Activated CD4-positive, alpha-beta T cell treated with anti-CD3 and anti-CD28 coated beads for 36 hours (primary cell): ENCODE data around the gene MAD2L2. TPM values are rescaled to one million over a fixed set of nuclear protein-coding genes. Genes with fewer than 3 reads are reported as not detected.

Experiments
- ATAC-seq: fragments of 200-7000 bp; cut with Tn5 transposase; one replicate; pipeline ENCODE4 v1.10.0; 2021; ENCODE audit warnings: mild to moderate bottlenecking, moderate library complexity
- CTCF ChIA-PET: fragments of 350-600 bp; sonication (Branson Sonifier 250); formaldehyde crosslinking; loops from one replicate; lab custom pipeline; 2021; ENCODE audit warnings: antibody characterized with exemption; lab: Charles Lee
- POLR2A ChIA-PET: fragments of 350-600 bp; sonication (Branson Sonifier 250); formaldehyde crosslinking; loops from one replicate; lab custom pipeline; 2021; ENCODE audit warnings: antibody characterized with exemption, inconsistent platforms; lab: Charles Lee
- DNase-seq: peaks from one replicate; pipeline ENCODE4 v3.0.0-alpha.2; 2020
- H3K27ac Mint-ChIP-seq: one replicate; pipeline ENCODE4 v1.8.0; 2021; ENCODE audit warnings: mixed read lengths
- H3K27me3 Mint-ChIP-seq: one replicate; pipeline ENCODE4 v1.8.0; 2021; ENCODE audit warnings: mixed read lengths
- H3K36me3 Mint-ChIP-seq: one replicate; pipeline ENCODE4 v1.8.0; 2021; ENCODE audit warnings: low read depth, mixed read lengths
- H3K4me1 Mint-ChIP-seq: one replicate; pipeline ENCODE4 v1.8.0; 2021; ENCODE audit warnings: mixed read lengths
- H3K4me3 Mint-ChIP-seq: one replicate; pipeline ENCODE4 v1.8.0; 2021; ENCODE audit warnings: mild to moderate bottlenecking, moderate library complexity, mixed read lengths
- H3K9me3 Mint-ChIP-seq: one replicate; pipeline ENCODE4 v1.8.0; 2021; ENCODE audit warnings: low read depth, mixed read lengths
- intact Hi-C, 2 experiments: fragments of 100-400 bp; cut with DNase I in 1 of 2; cut with micrococcal nuclease in 1 of 2; formaldehyde crosslinking; loops; one replicate each; pipeline versions ENCODE4 v1.14.2 to v1.15.1; 2022 to 2024; cut with DNase I, micrococcal nuclease
- total RNA-seq, 2 experiments: library from RNA; stranded (reverse); gene quantifications; one replicate each; pipeline ENCODE4 v1.2.3, GENCODE V29; 2021

Gene MAD2L2
- total RNA-seq, 2 experiments from 2014 or later: 70.4 to 71.5 TPM

DNA sequence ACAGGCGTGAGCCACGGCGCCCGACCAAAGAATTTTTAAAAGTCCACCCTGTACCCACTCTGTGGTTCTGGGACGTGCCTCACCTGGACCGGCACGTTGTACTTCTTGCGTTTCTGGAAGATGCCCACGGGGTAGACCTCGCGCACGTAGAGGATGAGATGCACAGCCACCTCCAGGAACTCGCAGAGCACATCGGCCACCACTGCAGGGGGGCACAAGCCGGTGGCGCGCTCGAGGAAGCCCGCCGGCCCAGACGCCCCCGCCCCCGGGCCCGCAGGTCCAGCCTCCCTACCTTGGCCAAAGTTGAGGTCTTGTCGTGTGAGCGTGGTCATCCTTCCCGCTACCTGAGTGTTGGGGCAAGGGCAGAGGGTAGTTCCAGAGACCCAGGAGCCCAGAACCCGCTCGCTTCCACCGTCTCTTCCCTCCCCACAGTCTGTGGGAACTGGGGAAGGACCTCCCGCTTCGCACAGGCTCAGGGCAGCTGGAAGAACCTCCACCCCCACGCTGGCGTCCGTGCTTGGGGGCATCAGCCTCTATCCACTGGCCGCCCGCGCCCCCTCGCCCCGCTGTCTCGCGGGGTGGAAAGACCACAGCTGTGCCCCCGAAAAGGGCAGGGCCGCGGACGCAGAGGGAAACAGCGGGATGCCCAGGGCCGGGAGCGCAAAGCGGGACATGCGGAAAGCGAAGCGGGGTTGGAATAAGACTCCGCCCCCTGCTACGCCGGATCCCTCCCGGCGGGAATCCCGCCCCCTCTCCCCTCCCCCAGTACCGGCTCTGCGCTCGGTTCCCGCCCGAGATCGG, 478 bp downstream of the MAD2L2 start:
- Mint-ChIP-seq H3K9me3 (no peaks in the 10 kb centered on the region), H3K4me3 (peak overlapping the region; percentile 83), H3K27me3 (no peaks in the 10 kb centered on the region), H3K4me1 (peaks cover 9% of the 10 kb centered on the region), H3K36me3 (peaks cover 8% of the 10 kb centered on the region), H3K27ac (peak overlapping the region; percentile 58)
- POLR2A ChIA-PET: interaction anchor here (1.5 to 1.9 kb wide), 2 partner anchors 39 to 228 kb away, joined by 4 to 10 read pairs; no protein-coding TSS in a partner anchor
- ATAC-seq (peak; percentile 8), DNase-seq (no peak)
- intact Hi-C loops: loop anchor here (1.0 to 5.0 kb wide), 15 partner anchors 16 to 1768 kb away; partner anchors contain the start of genes FBXO6 (in 2 of the 2), AGTRAP (in 1 of the 2), CLCN6 (in 1 of the 2) and CTNNBIP1 (in 1 of the 2)
- CTCF ChIA-PET: interaction anchor here (2.8 kb wide), 1 partner anchor 39 kb away, joined by 12 read pairs; no protein-coding TSS in a partner anchor

DNA sequence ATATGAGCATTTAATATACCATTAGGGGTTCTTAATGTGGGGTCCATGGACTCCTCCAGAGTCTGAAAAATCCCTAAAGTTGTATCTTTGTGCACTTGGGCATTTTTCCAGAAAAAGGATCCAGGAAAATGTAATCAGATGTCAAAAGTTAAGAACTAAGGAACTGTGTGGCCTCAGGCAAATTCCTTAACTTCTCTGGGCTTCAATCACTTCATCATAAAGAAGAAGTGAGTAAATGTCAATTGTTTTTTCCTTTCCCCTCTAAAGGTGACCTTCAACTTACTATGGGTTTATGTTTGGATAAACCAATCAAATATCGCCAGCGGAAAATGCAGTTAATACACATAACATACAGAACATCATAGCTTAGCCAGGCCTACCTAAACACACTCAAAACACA, 2.5 kb downstream of the MAD2L2 start:
- H3K4me3 Mint-ChIP-seq: no peak overlapping the region
- no peaks in the 10 kb centered on the region for H3K9me3 Mint-ChIP-seq
- POLR2A ChIA-PET: interaction anchor here (0.9 kb wide), 1 partner anchor 405 kb away, joined by 6 read pairs; the partner anchor contains the start of gene UBIAD1
- ATAC-seq (no peak), DNase-seq (no peak)
- H3K27me3 Mint-ChIP-seq: no peaks in the 10 kb centered on the region
- H3K27ac Mint-ChIP-seq: no peak overlapping the region
- CTCF ChIA-PET: interaction anchor here (0.5 kb wide), 1 partner anchor 39 kb away, joined by 3 read pairs; no protein-coding TSS in a partner anchor
- peaks cover 19% of the 10 kb centered on the region for H3K36me3 Mint-ChIP-seq
- peaks cover 9% of the 10 kb centered on the region for H3K4me1 Mint-ChIP-seq
- intact Hi-C loops: no loop called here

DNA sequence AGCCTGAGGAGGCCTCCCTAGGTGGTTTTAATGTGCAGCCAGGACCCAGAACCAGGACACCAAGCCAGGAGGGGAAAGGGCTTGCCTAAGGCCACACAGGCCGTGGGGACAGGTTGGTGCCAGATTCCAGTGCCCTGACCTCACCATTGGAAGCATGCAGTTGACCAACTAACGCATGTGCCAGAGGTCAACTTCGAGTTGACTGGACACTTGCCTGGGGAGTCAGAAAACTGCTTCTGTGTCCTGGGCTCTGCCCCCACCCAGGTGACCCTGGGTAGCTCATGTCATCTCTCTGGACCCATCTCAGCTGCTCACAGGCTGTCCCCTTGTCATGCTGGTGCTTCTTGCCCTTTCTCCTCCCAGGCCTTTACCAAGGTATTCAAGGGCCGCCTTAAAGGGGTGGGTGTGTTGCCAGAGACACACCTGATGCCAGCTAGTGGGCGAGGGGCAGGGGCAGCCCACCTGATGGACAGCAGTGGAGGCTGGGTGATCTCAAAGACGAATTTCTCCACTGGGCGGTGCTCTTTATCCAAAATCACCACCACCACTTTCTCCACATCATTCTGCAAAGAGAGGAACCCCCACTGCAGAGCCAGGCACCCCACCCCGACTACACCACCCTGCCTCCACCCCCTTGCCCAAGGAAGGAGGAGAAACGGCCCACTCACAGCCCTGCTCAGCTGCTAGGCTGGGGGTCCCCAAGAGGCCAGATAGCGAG, 4.4 kb downstream of the MAD2L2 start:
- POLR2A ChIA-PET: interaction anchor here (0.7 kb wide), 1 partner anchor 19 kb away, joined by 4 read pairs; no protein-coding TSS in a partner anchor
- CTCF ChIA-PET: interaction anchor here (1.0 kb wide), 2 partner anchors 17 to 31 kb away, joined by 3 to 4 read pairs; no protein-coding TSS in a partner anchor
- intact Hi-C loops: no loop called here

DNA sequence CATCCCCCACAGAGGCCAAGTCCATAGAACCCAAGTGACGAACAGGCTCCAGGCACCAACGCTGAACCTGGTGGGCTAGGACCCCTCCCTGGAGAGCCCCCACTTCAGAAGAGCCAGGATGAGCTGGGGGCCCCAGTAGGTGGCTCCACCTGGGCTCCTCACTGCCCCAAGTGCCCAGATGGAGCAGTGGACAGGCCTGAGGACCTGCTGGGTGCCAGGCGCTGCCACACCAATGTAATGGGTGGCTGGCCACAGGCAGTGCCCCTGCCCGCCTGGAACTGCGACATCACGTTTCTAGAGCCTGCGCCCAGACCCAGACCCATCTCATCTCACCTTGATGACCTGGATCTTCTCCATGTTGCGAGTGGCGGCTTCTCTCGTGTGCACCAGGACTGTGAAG, 5.6 kb downstream of the MAD2L2 start:
- CTCF ChIA-PET: no interaction called here
- no peaks in the 10 kb centered on the region for H3K9me3 Mint-ChIP-seq
- peaks cover 4% of the 10 kb centered on the region for H3K4me1 Mint-ChIP-seq
- H3K27me3 Mint-ChIP-seq: no peaks in the 10 kb centered on the region
- peaks cover 25% of the 10 kb centered on the region for H3K36me3 Mint-ChIP-seq
- DNase-seq: no peak
- POLR2A ChIA-PET: no interaction called here
- no peak overlapping the region for H3K27ac Mint-ChIP-seq
- intact Hi-C loops: no loop called here
- H3K4me3 Mint-ChIP-seq: no peak overlapping the region
- no peak for ATAC-seq

More for the DNA sequence above, 4.4 kb downstream of the MAD2L2 start:
- H3K4me1 Mint-ChIP-seq: peaks cover 5% of the 10 kb centered on the region
- H3K36me3 Mint-ChIP-seq: peaks cover 22% of the 10 kb centered on the region
- no peaks in the 10 kb centered on the region for H3K9me3 Mint-ChIP-seq
- no peak overlapping the region for H3K27ac Mint-ChIP-seq
- H3K4me3 Mint-ChIP-seq: no peak overlapping the region
- ATAC-seq (no peak), DNase-seq (no peak)
- no peaks in the 10 kb centered on the region for H3K27me3 Mint-ChIP-seq

DNA sequence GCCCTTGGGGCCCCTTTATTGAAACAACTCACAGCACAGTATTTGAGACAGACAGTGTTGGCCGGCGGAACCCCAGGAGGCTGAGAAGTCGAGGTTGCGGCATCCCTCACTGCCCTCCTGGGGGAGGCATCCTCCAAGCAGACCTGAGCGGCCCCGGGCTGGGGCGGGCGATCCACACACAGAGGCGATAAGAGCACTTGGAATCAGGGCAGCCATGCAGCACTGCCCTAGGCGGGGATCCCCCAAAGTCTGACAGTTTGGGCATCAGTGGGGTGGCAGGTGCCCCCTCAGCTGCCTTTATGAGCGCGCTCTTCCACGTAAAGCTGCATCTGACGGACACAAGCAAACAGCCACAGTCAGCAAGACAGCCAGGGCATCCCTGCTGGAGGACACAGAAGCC, 6.5 kb downstream of the MAD2L2 start:
- DNase-seq (no peak), ATAC-seq (no peak)
- no peak overlapping the region for H3K27ac Mint-ChIP-seq
- ChIA-PET CTCF (no interaction called here), POLR2A (no interaction called here)
- peaks cover 23% of the 10 kb centered on the region for H3K36me3 Mint-ChIP-seq
- H3K4me3 Mint-ChIP-seq: no peak overlapping the region
- intact Hi-C loops: no loop called here
- H3K27me3 Mint-ChIP-seq: no peaks in the 10 kb centered on the region
- peaks cover 1% of the 10 kb centered on the region for H3K4me1 Mint-ChIP-seq
- no peaks in the 10 kb centered on the region for H3K9me3 Mint-ChIP-seq

DNA sequence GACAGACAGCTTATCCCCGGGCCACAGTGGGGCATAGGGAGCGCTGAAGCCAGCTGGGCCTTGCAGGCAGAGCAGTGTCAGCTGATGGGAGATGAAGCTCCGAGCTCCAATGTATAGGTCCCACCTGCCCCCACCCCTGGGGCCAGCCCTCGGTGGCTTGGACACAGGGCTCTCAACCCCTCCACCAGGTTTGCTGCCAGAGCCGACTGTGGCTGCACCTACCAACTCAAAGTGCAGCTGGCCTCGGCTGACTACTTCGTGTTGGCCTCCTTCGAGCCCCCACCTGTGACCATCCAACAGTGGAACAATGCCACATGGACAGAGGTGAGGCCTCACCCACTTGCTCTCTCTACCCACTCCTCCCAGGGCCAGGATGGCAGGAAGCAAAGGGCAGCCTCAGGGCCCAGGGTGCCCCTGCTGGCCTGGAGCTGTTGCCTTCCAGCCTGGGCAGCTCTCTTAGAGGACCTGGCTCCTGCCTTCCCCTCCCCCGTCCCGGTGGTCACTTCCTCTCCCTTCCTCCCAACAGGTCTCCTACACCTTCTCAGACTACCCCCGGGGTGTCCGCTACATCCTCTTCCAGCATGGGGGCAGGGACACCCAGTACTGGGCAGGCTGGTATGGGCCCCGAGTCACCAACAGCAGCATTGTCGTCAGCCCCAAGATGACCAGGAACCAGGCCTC, 7.7 kb downstream of the MAD2L2 start:
- Mint-ChIP-seq H3K4me3 (no peak overlapping the region), H3K27ac (no peak overlapping the region), H3K36me3 (peaks cover 23% of the 10 kb centered on the region), H3K27me3 (no peaks in the 10 kb centered on the region), H3K9me3 (no peaks in the 10 kb centered on the region), H3K4me1 (no peaks in the 10 kb centered on the region)
- no peak for DNase-seq
- ATAC-seq: no peak
- intact Hi-C loops: no loop called here
- POLR2A ChIA-PET: interaction anchor here (0.6 to 1.0 kb wide), 2 partner anchors 9 to 151 kb away, joined by 3 to 4 read pairs; no protein-coding TSS in a partner anchor
- CTCF ChIA-PET: interaction anchor here (1.0 kb wide), 1 partner anchor 9 kb away, joined by 3 read pairs; no protein-coding TSS in a partner anchor

DNA sequence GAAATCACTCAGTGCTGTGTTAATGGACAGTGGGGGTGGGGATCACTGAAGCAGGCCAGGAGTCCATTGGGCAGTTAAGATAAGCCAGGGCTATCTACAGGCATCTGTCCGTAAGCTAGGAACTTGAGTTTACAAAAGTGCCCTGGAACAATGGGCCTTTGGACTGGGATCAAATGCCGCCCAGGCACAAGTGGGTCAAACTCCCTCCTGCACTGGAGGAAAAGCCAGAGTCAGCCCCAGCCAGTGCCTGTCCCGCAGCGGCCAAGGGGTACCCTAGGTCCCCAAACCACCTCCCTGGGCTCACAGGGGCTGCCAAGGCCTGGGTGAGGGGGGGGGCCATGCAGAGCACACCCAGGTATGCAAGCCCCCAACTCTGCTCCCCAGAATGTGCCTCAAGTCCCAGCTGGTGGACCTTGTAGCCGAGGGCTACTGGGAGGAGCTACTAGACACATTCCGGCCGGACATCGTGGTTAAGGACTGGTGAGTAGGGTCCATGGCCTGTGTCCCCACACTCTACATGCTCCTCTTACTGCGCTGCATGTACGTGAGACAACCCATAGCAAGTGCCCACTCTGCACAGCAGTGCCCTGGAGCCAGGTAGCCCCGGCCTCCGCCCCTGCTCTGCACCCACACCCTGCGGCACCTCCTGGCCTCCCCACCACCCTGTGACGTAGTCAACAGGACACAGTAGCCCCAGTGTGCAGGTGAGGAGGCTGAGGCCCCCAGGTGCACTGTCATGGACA, 9.2 kb downstream of the MAD2L2 start:
- DNase-seq (no peak), ATAC-seq (no peak)
- CTCF ChIA-PET: no interaction called here
- Mint-ChIP-seq H3K9me3 (no peaks in the 10 kb centered on the region), H3K27me3 (no peaks in the 10 kb centered on the region), H3K27ac (no peak overlapping the region), H3K4me1 (no peaks in the 10 kb centered on the region), H3K36me3 (peaks cover 23% of the 10 kb centered on the region), H3K4me3 (no peak overlapping the region)
- intact Hi-C loops: no loop called here
- POLR2A ChIA-PET: no interaction called here

DNA sequence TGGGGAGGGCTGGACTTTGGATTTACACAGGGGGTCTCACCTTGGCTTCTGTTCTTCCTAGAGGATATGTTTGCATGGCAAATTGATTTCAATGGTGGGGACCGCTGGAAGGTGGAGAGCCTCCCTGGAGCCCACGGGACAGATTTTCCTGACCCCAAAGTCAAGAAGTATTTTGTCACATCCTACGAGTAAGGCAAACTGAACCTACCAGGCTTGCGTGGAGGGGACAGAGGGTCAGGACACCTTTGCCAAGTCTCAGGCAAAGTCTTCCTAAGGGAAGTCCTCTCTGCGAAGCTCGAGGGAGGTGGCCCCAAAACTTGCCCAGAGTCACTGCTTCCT, 9.8 kb downstream of the MAD2L2 start:
- CTCF ChIA-PET: no interaction called here
- no peaks in the 10 kb centered on the region for H3K4me1 Mint-ChIP-seq
- no peaks in the 10 kb centered on the region for H3K9me3 Mint-ChIP-seq
- DNase-seq (no peak), ATAC-seq (no peak)
- intact Hi-C loops: no loop called here
- H3K36me3 Mint-ChIP-seq: peaks cover 23% of the 10 kb centered on the region
- H3K27me3 Mint-ChIP-seq: no peaks in the 10 kb centered on the region
- POLR2A ChIA-PET: no interaction called here
- no peak overlapping the region for H3K4me3 Mint-ChIP-seq
- no peak overlapping the region for H3K27ac Mint-ChIP-seq

DNA sequence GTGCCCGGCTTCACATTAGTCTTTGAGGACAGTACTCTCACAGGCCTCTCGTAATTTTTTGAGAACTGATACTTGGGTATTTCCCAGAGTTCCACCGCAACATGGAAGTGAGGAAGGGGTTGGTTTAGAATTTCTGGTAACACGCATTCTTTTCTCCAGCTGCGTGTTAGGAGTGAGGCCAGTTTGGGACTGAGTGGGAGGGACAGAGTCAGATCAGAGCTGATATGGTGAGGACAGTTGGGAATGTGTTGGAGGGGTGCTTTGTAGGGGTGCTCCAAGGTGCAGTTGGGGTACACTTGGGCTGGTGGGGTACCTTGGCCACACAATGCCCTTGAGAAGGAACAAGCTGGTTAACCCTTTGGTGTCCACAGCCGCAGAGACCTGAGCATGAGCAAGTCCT, 10.2 kb downstream of the MAD2L2 start:
- DNase-seq (no peak), ATAC-seq (no peak)
- Mint-ChIP-seq H3K27me3 (no peaks in the 10 kb centered on the region), H3K36me3 (peaks cover 19% of the 10 kb centered on the region), H3K9me3 (no peaks in the 10 kb centered on the region), H3K27ac (no peak overlapping the region), H3K4me3 (no peak overlapping the region), H3K4me1 (no peaks in the 10 kb centered on the region)
- intact Hi-C loops: no loop called here
- POLR2A ChIA-PET: no interaction called here
- CTCF ChIA-PET: no interaction called here

DNA sequence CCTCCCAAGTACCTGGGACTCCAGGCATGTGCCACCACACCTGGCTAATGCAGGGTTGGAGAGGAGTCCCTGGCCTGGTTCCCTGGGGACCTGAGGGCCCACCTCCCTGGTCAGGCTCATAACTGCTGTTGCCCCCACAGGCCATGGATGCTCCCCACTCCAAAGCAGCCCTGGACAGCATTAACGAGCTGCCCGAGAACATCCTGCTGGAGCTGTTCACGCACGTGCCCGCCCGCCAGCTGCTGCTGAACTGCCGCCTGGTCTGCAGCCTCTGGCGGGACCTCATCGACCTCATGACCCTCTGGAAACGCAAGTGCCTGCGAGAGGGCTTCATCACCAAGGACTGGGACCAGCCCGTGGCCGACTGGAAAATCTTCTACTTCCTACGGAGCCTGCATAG, 12.4 kb downstream of the MAD2L2 start:
- no peak overlapping the region for H3K27ac Mint-ChIP-seq
- no peaks in the 10 kb centered on the region for H3K4me1 Mint-ChIP-seq
- H3K36me3 Mint-ChIP-seq: peaks cover 6% of the 10 kb centered on the region
- intact Hi-C loops: no loop called here
- ATAC-seq (no peak), DNase-seq (no peak)
- ChIA-PET POLR2A (no interaction called here), CTCF (no interaction called here)
- H3K4me3 Mint-ChIP-seq: no peak overlapping the region
- H3K27me3 Mint-ChIP-seq: no peaks in the 10 kb centered on the region
- no peaks in the 10 kb centered on the region for H3K9me3 Mint-ChIP-seq
